Stimulated activated CD8-positive, alpha-beta memory T cell treated with anti-CD3 and anti-CD28 coated beads, Interleukin-15, amount 100 ng/mL, for 4 hours (primary cell): ENCODE measurements around the gene RHBDF1.
A peak's percentile ranks its signal among the peaks of the same experiment; 100 is the strongest.

Experiments used
- DNase-seq, 2 donors: peaks; one replicate each; pipeline ENCODE4 v3.0.0-alpha.2; 2020; ENCODE audit warnings: low read depth in 2 of 2

RHBDF1 gene

GRCh38 chr16:72561-73548, at the start of gene RHBDF1:
RHBDF1 (minus strand) TSS chr16:72631; CDS start chr16:65015, 7,616 bp downstream.
- no peak for DNase-seq

DNA sequence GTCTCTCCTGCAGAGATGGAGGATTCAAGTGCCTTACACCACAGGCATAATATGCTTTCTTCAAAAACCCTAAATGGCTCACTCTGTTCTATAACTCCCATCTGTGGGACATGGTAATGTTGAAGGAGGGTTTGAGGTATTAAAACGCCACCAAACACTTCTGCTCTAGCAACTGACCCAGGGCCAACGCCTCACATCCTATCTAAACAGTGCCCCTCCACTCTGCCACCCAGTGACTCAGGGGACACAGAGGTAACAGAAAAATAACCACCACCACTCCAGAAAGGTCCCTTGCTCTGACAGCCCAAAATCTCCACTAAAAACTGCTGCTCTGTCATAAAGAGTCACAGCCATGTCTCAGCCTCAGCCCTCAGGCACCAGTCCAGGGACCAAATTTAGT, 48.3 kb upstream of the RHBDF1 start:
- DNase-seq, result no peak

DNA sequence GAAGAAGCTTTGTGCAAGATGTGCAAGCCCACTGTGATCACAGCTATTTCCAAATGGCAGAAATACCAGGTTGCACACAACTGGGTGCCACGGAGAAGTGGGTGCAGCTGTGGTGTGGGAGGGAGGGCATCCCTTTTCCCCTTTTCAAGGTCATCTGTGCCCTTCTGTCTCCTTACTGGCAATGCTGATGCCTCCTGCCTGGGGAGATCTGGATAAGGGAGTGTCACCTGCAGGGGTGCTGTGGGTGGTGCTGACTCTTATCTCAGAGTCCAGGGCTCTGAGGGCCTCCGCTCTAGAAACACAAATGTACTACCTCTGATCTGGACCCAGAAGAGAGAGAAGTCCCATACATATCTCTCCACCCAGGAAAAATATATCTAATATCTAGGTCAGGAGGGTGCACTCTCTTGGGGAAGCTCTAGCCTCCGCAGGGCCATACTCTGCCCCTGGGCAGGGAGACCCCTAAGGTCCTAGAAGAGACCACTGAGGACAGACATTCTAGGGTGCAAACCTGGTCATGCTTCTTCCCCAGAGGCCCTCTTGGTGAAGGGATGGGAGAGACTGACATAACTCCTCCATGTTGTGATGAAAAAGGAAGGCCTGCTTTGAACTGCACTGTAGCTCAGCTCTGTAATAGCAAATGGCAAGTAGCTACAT, 47.5 kb upstream of the RHBDF1 start:
- no peak for DNase-seq

DNA sequence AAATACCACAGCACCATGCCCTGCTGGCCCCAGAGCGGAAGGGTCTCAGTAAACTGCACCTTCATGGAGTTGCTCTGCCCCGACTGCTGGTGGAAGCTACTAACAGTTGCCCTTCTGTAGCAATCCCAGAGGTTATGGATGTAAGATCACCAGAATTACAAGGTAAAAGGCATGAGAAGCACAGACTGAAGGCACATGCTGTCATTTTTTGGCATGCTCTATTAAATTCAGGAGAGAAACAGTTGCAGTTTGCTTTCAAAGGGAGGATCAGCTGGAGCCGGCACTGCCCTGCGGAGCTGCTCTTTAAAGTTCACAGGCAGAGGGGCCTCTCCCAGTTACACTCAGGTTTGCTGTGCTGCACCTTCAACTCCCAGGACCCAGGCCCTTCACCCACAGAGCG, 46.9 kb upstream of the RHBDF1 start:
- DNase-seq, result no peak

GRCh38 chr16:118857-119256, 46.4 kb upstream of the RHBDF1 start:
- DNase-seq, result no peak

- DNase-seq, result peak; percentile 13 to 47
Observed at GRCh38 chr16:117379-118365, 45.2 kb upstream of the RHBDF1 start.

GRCh38 chr16:116015-116414, 43.6 kb upstream of the RHBDF1 start:
- DNase-seq, result no peak

- no peak for DNase-seq
Observed at GRCh38 chr16:114327-114726, 41.9 kb upstream of the RHBDF1 start.

- no peak for DNase-seq
Observed at GRCh38 chr16:112153-112840, 39.9 kb upstream of the RHBDF1 start.

DNA sequence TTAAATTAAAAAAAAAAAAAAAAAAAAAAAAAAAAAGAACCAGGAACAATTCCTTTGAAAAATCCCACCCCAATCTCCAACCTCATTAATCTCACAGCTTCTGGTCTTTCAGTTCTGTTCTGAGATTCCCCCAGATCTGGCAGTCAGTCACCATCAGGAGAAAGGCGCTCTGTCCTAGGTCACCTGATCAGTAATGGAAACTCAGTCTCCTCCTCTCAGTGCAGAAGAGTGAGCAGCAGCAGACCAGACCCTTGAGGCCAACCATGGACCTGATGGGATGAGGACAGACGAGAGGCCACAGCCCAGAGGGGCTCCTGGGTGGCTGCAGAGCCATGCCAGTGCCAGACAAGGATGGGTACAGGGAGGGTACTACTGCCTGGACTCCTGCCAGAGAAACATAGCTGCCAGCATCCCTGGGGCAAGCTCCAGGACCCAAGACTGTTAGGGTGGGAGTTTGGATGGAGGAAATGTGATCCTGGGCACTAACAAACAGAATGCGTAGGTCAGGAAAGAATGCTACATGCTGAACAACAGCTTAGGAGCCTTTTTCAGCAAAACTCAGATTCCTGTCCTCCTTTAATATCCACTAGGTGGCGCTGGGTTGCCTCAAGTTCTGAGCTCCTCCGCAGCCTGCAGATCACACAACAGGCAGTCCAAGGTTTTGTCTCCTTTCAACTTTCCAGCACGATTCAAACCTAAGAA, 34.3 kb upstream of the RHBDF1 start:
- DNase-seq, result peak in 1 of 2 donors; percentile 24

- DNase-seq, result no peak
Observed at GRCh38 chr16:105521-105920, 33.1 kb upstream of the RHBDF1 start.

DNA sequence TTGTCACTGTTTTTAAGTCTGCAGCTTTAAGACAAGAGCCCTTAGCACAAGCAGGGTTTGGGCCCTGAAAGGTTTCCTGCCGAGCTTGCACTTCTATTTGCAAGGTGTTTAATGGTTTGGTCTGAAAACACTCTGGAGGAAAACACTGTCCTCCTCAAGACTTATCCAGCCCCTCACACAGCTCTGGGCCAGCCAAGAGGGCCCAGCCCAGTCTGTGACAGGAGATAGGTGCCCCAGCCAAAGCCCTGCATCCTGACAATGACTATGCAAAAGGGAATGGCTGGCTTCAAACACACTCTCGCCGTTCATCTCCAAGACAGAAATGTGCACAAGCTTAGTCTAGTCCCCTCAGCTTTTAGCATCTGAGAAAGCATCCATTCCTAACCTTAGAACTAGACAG, 32.5 kb upstream of the RHBDF1 start:
- no peak for DNase-seq

DNA sequence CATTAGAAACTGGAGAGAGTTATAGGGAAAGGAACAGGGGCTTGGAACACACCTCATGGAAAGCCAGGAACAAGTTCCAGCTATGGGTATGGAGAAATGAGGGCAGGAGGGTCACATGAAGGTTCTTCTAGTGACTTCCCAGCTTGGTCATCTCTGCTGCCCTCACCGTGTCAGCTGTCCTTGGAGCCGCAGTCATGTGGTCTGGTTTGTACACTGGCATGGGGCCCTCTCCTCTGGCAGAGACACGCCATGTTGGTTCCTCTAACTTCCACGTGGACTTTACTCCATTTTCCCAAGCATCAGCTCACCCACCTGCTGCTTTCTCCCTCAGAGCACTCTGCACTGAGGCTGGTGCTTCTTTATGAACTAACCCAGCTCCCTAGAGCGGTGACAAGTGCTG, 31.9 kb upstream of the RHBDF1 start:
- no peak for DNase-seq

DNA sequence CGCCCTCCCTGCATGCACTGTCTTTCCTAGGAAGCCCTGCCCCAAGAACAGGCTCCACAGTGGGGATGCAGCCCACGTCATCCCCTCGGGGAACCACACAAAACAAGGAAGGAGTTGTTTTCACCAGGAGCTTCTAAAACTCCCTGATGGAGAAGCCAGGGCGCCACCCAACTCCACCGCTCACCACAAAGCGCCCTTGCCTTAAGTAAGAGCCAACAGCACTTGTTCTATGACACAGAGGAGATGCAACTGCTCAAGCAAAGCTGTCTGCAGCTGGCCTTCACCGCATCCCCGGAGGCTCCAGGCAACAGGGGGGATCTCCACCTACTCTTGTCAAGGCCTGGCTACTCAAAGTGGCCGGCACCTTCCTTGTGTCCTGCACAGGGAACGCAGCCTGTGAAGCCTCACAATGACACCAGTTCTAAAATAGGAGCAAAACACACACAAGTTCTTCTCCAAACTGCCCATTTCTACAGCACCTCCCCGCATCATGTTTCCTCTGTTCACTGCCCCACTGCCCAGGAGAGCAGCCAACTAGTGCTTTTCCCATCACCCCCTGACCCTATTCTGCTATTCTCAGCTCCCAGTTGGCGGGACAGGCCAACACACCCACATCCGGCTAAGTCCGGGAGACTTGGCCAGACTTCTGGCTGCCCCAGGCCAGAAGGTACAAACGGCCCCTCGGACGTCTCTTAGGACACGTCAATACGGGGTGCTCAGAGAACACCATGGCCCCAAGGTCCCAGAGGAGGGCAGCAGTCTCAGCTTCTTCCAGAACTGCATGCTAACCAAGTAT, 29.8 kb upstream of the RHBDF1 start:
- DNase-seq, result no peak

GRCh38 chr16:101586-101985, 29.2 kb upstream of the RHBDF1 start:
- no peak for DNase-seq

GRCh38 chr16:100989-101388, 28.6 kb upstream of the RHBDF1 start:
- DNase-seq, result no peak

DNA sequence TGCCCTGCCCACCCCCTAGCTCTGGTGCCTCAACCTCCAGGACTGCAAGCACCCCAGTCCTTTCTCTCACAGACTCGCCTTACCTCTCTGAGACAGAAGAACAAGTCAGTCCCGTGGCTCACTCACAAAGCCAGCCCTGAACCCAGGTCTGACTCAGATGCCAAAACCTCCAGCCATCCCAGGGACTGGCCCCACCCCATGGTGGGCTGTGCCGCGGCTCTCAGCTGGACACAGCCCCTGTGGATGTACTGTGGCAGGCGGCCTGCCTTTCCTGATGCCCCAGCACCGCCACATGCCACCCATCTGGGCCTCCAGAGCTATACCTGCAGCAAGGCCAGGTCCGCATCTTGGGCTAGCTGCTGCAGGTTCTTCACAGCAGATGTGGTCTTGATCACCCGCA, 25.4 kb upstream of the RHBDF1 start:
- DNase-seq, result no peak

GRCh38 chr16:96935-97381, 24.5 kb upstream of the RHBDF1 start:
- peak; percentile 77 for DNase-seq

DNA sequence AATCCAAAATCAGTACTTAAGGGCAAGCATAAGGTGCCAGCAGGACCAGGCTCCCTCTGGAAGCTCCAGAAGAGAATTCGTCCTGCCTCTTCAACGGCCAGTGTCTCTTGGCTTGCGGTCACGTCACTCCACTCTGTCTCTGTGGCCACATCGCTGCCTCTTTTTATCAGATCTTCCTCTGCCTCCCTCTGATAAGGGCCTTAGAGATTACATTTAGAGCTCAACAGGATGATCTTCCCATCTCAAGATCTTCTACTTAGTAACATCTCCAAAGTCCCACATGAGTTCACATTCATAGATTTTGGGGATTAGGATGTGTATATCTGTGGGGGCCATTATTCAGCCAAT, 22.5 kb upstream of the RHBDF1 start:
- no peak for DNase-seq
